Islet precursor cell (in vitro differentiated cells): ENCODE measurements around the gene ADGB.
"Not testable (repeated sequence)": the region's sequence is repeated elsewhere in the genome, so short reads cannot be mapped to it uniquely, and the experiment has no call there.

Source experiments
- DNase-seq: peaks from one replicate; pipeline ENCODE4 v3.0.0-alpha.2; 2018

The ADGB gene

GRCh38 chr6:146827216-146827928, 228.6 kb downstream of the ADGB start:
- DNase-seq, result peak; percentile 54

GRCh38 chr6:146829792-146830565, 231.2 kb downstream of the ADGB start:
- no peak for DNase-seq

- no peak for DNase-seq
Measured at GRCh38 chr6:146833157-146833556, 234.4 kb downstream of the ADGB start.

- no peak for DNase-seq
Measured at GRCh38 chr6:146840216-146840615, 241.4 kb downstream of the ADGB start.

GRCh38 chr6:146840641-146841040, 241.9 kb downstream of the ADGB start:
- DNase-seq, result no peak

- DNase-seq, result no peak
Measured at GRCh38 chr6:146847426-146847825, 248.7 kb downstream of the ADGB start.

GRCh38 chr6:146850238-146850896, 251.6 kb downstream of the ADGB start:
- peak; percentile 87 for DNase-seq

- no peak for DNase-seq
Measured at GRCh38 chr6:146850981-146851380, 252.2 kb downstream of the ADGB start.

GRCh38 chr6:146851837-146852236, 253.1 kb downstream of the ADGB start:
- DNase-seq, result no peak

GRCh38 chr6:146854521-146855255, 255.9 kb downstream of the ADGB start:
- DNase-seq, result not testable (repeated sequence)

- DNase-seq, result no peak
Measured at GRCh38 chr6:146855889-146856288, 257.1 kb downstream of the ADGB start.

- no peak for DNase-seq
Measured at GRCh38 chr6:146856296-146856695, 257.5 kb downstream of the ADGB start.

GRCh38 chr6:146857180-146857979, 258.6 kb downstream of the ADGB start:
- DNase-seq, result peak; percentile 87

- DNase-seq, result peak; percentile 62
Measured at GRCh38 chr6:146857980-146858347, 259.2 kb downstream of the ADGB start.

GRCh38 chr6:146859206-146859605, 260.4 kb downstream of the ADGB start:
- DNase-seq, result no peak

- no peak for DNase-seq
Measured at GRCh38 chr6:146859795-146860495, 261.2 kb downstream of the ADGB start.

GRCh38 chr6:146860583-146860982, 261.8 kb downstream of the ADGB start:
- DNase-seq, result no peak

- no peak for DNase-seq
Measured at GRCh38 chr6:146861029-146861563, 262.3 kb downstream of the ADGB start.

- DNase-seq, result no peak
Measured at GRCh38 chr6:146861716-146862115, 262.9 kb downstream of the ADGB start.

GRCh38 chr6:146862508-146862919, 263.7 kb downstream of the ADGB start:
- DNase-seq, result no peak

GRCh38 chr6:146864300-146864699, 265.5 kb downstream of the ADGB start:
- DNase-seq, result no peak
